Effector CD8-positive, alpha-beta T cell (primary cell): ENCODE data around the gene NTPCR.

ENCODE experiments used
- DNase-seq: peaks from one replicate; lab custom pipeline; 2025; lab: John Stamatoyannopoulos, UW

The NTPCR gene

DNA sequence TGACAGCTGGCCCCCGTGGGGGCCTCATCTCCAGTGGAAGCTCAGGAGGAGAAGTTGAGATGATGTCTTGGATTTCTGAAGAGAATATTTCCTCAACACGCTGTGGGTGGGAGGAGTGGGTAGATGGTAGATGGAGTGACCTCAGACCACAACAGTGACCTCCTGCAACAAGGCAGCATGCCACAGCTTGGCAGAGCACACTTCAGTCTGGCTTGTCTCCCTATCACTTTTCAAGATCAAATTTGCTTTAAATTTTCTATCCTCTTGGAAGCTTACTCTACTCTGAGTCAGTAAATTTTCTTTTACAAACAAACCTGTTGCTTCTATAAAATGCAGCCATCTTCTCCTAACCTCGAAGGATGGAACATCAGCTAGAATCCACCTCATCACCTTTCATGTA, 59.7 kb downstream of the NTPCR start:
- no peak for DNase-seq

DNA sequence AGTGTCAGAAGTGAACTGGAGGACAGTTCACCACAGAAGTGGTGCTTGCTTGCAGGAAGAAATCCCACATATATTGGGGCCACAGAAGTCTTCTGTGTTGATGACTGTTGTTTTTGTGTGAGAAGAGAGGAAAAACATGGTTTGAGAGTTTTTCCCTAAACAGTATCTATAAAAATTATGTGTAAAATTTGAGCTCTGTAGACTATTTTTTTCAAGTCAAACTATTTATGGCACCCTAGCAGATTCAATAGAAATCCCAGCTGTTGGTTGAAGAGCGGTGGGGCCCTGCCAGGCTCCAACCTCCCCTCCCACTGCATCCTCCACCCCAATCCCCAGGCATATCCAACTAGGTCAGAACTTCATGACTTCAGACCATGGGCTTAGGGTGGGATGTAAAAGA, 61.6 kb downstream of the NTPCR start:
- DNase-seq = no peak

DNA sequence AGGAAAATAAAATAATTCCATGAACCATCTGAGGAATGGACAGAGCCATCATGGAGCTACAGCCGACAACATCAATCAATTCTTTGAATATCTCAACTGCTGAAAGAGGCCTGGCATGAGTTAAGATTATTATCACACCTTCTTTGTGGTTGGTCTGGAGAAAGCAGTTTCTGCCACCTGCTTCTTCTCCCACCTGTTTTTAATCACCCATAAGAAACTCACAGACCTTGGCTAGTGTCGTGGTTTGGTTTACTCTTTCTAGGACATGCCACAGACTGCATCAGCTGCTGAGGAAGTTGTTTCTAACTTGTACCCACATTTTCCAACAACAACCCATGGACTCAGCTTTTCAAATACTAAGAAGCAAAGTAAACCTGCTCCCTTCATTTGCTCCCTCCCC, 65.6 kb downstream of the NTPCR start:
- DNase-seq = no peak

DNA sequence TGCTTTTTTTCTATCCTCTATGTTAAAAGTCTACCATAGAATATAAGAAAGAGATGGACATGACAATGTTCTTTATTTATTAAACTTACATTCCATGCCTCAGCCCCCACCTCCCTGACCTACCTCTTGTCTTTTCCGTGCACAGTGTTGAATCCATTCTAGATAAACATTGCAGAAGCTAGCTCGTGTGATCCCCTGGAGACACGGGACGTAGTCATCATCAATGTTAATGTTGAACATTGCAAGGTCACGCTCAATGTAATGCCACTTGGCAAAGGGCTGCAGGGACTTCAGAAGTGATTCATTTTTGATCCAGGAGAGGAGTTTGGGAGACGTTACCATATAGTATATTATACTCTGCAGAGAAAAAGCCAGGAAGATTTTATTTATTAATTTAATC, 66.4 kb downstream of the NTPCR start:
- DNase-seq = no peak

DNA sequence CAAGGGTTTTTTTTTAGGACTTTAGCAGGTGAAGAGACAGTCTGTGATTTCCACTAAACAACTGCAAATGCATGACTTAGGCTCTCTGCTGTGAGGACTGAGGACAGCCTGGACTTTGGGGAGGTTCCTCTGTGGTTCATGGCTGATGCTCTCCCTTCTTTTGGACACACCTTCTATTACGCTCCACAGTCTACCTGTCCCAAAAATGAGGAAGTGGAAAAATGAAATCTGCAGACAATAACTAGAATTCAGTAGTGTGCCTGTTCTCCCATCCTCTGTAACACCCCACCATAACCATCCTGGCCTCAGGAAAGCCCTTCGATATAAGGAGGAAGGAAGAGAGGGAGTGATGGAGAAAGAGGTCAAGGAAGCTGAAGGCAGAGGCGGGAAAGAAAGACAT, 68.7 kb downstream of the NTPCR start:
- no peak for DNase-seq

DNA sequence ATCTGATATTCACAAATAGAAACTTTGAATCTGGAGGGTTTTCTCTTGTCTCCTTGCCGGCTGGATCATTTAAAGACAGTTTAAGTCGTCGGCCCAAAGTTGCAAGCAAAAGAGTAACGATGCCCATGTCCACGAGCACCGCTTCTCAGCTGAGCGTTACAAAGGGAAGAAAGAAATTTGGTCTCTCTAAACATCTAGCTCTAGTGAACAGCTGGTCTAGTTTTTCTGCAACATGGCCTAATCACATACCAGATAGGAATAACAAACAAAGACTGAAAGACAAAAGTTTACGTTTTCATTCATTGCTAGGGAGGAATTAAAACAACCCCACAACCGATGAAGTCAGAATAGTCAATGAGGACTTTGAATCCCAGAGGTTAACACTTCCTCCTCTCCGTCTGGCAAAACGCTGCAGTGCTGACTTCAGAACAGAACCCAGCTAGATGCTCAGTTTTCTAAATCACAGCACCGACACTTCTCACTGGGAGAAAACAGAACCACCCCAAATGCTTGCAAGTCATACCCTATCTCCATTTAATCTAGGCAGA, 69.4 kb downstream of the NTPCR start:
- DNase-seq = no peak

DNA sequence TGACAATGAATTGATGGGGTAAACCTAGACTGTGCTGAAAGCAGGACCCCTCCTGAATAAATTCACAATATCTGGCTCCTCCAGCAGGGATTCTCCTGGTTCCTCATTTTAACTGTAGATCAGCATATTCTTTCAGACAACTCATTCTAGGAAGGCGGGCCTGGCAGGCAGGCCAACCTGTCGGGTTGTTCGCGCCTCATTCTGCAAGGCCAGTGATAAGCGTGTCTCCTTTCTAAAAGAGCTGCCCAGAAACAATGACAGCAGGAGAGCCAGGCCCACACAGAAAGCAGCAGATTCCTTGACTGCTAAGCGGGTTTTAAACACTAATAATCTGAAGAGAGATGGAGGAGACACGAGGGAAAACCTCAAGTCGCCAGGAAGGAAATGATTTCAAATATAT, 70.0 kb downstream of the NTPCR start:
- no peak for DNase-seq

DNA sequence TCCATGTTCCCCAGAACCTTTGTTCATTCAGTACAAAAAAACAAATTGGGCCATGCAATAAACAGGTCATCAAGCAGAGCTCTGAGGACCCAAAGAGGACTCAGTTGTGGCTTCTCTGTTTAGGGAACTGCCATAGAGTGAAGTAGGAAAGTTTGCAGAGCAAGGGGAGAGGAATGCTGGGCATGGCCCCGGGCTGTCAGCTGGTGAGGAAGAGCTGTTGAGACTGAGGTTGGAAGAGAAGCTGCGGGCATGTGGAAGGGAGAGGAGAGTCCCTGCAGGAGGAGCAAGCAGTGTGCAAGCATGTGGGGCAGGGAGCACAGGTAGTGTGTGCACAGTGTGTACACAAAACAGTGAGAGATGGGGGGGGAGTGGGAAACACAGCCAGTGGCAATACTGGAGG, 71.8 kb downstream of the NTPCR start:
- DNase-seq = no peak

DNA sequence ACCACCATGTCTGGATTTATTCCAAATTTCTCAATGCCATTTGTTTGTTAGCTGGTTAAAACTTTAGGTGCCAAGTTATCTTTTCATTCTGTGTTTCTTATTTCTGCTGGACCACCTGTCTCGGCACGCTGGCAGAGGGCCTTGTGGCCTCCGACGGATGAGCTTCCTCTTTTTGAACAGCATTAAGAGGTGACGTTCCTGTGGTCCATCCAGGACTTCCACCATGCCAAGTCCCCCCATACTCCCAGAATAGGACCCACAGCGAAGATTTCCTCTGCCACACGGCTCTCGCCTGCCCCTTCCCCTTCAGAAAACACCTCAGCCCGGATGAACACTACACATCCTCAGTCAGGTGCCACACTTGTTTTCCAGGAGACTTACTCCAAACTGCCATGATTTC, 73.8 kb downstream of the NTPCR start:
- DNase-seq = no peak

DNA sequence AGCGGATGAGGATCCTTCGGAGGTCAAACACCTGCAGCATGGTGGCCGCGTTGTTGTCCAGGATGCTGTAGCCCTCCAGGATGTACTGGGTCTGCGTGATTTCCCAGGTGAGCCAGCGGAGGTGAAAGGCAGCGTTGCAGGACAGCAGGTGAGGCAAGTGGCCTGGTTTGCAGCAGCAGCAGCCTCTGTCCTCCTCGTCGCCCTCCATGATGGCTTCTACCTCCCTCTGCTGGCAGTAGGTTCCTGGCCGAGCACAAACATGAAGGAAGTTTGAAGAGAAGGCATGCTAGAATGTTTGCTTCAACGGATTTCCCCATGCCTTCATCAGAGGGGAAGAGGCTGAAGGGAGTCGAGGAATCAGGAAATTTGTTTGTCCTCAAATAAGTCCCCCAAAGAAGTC, 74.7 kb downstream of the NTPCR start:
- DNase-seq = no peak

DNA sequence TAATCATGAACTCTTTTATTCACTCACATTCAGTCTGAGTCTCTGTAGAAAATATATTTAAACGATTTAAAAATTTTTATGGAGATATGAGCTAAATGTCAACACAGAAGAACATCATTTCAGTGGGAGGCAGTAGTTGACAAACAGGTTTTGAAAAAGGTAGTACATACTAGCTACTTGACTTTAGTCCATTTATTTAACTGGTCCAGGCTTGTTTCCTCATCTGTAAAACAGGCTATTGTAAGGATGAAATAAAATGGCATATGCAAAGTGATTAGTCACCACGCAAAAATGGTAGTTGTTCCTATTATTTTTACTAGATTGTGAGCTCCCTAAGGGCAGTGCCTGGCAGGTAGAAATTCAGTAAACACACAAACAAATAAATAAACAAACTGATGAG, 75.2 kb downstream of the NTPCR start:
- no peak for DNase-seq

DNA sequence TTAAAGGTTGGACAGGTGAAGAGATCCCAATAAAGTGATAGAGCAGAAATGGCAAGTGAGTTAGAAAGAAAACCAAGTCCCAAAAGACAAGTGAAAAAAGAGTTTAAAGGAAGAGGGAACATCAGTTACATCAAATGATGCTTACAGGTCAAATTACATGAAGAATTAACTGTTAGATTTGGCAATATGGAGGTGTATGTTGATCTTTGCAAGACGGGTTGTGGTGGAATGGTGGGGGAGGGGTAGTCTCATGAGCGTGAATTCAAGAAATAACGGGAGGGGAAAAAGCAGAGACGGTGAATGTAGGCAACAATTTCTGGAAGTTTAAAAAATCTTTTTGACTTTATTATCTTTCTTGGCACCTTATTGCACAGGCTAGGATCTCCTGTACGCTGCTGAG, 76.6 kb downstream of the NTPCR start:
- no peak for DNase-seq

DNA sequence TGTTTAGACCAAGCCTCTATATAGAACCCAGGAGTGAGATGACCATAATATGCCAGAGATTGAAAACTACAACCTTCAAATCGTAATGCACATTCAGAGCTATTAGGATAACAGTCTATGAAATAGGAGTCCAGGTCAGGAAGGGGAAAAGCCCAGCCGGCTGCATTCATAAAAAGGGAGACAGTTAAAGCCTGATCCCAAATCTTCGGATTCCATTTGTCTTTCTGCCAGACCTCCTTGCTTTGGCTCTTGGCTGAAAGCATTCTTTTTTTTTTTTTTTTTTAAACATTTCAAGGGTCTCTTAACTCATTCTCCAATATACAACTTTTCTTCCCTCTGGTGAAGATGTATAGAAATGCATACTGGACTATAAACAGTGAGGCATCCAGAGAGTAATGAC, 81.1 kb downstream of the NTPCR start:
- DNase-seq = no peak

DNA sequence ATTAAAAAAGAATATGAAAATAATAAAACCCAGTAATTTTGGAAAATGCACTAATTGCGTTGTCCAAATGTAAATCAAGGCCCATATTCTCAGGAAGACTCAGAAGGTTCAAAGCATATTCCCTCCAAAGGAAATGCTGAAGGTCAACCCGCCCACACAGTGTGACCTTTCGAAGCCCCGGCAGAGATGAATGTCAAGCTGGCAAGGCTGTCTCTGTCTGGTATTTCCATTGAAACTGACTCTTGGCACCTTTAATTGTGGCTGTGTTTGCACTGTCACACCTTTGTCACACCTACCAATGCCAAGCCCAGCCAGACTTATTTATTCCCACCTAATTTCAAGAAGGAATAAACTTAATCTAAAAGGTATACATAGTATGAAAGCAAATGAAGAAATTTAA, 82.5 kb downstream of the NTPCR start:
- no peak for DNase-seq

DNA sequence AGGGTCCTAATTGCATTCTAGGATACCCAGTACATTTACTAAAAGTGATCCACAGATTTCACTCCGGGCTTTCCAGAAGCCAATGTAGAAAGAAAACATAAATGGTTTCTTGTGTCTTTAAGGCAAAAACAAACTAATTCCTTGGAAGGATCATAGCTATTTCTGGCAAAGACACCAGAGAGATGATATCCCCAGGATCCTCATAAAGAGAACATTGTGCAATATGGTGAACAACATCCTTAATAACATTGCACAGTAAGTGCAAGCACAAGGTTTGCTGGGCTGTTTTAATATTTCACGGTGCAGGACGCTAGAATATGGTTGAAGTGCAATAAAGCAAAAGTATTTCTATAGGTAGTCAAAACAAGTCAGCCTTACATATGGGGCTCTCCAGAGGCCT, 83.0 kb downstream of the NTPCR start:
- DNase-seq = no peak
